Tibial artery (tissue), 4 donors: ENCODE data around the gene SERAC1.
A peak's percentile ranks its signal among the peaks of the same experiment; 100 is the strongest.
"Not testable (repeated sequence)": the region's sequence is repeated elsewhere in the genome, so short reads cannot be mapped to it uniquely, and the experiment has no call there.

Experiments used
- DNase-seq, 2 donors: peaks; one replicate each; pipeline ENCODE4 v3.0.0-alpha.2; 2019
- H3K27ac ChIP-seq, 2 donors: fragments of 200-600 bp; sonication (generic) in 1 of 2; 1 replicate in 1 of 2; 2 replicates in 1 of 2; pipeline ENCODE4 v1.5.1; 2018 to 2019; ENCODE audit warnings: mild to moderate bottlenecking in 1 of 2
- H3K27me3 ChIP-seq, 2 donors: fragments of 200-600 bp; sonication (generic) in 1 of 2; one replicate each; pipeline versions ENCODE4 v1.5.1 to v1.6.0; 2016 to 2019
- H3K36me3 ChIP-seq, 3 donors: fragments of 200-600 bp; sonication (generic) in 2 of 3; one replicate each; pipeline ENCODE4 v1.5.1; 2016 to 2019; ENCODE audit warnings: mild to moderate bottlenecking in 2 of 3
- H3K4me1 ChIP-seq, 4 donors: fragments of 200-600 bp; sonication (generic) in 2 of 4; 1 replicate in 3 of 4; 2 replicates in 1 of 4; pipeline ENCODE4 v1.5.1; 2016 to 2019
- H3K4me3 ChIP-seq, 2 donors: fragments of 200-600 bp; sonication (generic) in 1 of 2; 1 replicate in 1 of 2; 2 replicates in 1 of 2; pipeline ENCODE4 v1.5.1; 2018 to 2019; ENCODE audit warnings: mild to moderate bottlenecking in 2 of 2
- H3K9me3 ChIP-seq, 3 donors: fragments of 200-600 bp; sonication (generic) in 1 of 3; one replicate each; pipeline ENCODE4 v1.5.1; 2016 to 2019
- CTCF ChIP-seq, 2 experiments: fragments of 200-600 bp in 1 of 2; fragments of 450-650 bp in 1 of 2; IDR thresholded peaks; one replicate each; pipeline ENCODE4 v1.5.1; 2017 to 2019; ENCODE audit warnings: antibody characterized with exemption in 2 of 2, mild to moderate bottlenecking in 1 of 2, moderate library complexity in 1 of 2
- intact Hi-C: fragments of 100-400 bp; cut with DNase I; formaldehyde crosslinking; loops from one replicate; pipeline ENCODE4 v1.15.0; 2023; ENCODE audit warnings: low total_unique reads

The SERAC1 gene

GRCh38 chr6:158168040-158168289 lies at the start of gene SERAC1:
Gene SERAC1 (minus strand): TSS chr6:158168262. CDS start chr6:158158363, 9,899 bp downstream.
- no peak for TF ChIP-seq CTCF (IDR thresholded peaks at IDR 0.05)
- Histone ChIP-seq H3K9me3 (no peaks in the 10 kb centered on the region), H3K36me3 (no peaks in the 10 kb centered on the region), H3K4me3 (peak within 1 kb of the TSS; percentile 87 to 96), H3K4me1 (peaks cover 0 to 55% (median 22%) of the 10 kb centered on the region in 4 donors), H3K27ac (peak within 1 kb of the TSS; percentile 99), H3K27me3 (no peaks in the 10 kb centered on the region)
- no peak for DNase-seq
- intact Hi-C loops: no loop called here

GRCh38 chr6:158213925-158214674 lies 46.0 kb upstream of the SERAC1 start:
- DNase-seq: peak; percentile 61 to 71
- intact Hi-C loops: no loop called here

GRCh38 chr6:158211273-158212055 lies 43.4 kb upstream of the SERAC1 start:
- intact Hi-C loops: no loop called here
- no peak for DNase-seq
- Histone ChIP-seq H3K9me3 (no peaks in the 10 kb centered on the region), H3K27ac (no peak overlapping the region), H3K36me3 (no peaks in the 10 kb centered on the region), H3K27me3 (no peaks in the 10 kb centered on the region), H3K4me3 (no peak overlapping the region), H3K4me1 (no peaks in the 10 kb centered on the region)
- TF ChIP-seq CTCF (IDR thresholded peaks at IDR 0.05): no peak

More at GRCh38 chr6:158213925-158214674, 46.0 kb upstream of the SERAC1 start:
- TF ChIP-seq CTCF (IDR thresholded peaks at IDR 0.05): peak; percentile 59 to 60
- no peaks in the 10 kb centered on the region for H3K9me3 ChIP-seq
- H3K4me3 ChIP-seq: no peak overlapping the region
- H3K27me3 ChIP-seq: no peaks in the 10 kb centered on the region
- H3K36me3 ChIP-seq: no peaks in the 10 kb centered on the region
- H3K4me1 ChIP-seq: no peaks in the 10 kb centered on the region
- no peak overlapping the region for H3K27ac ChIP-seq

- intact Hi-C loops, H3K27me3 ChIP-seq, H3K9me3 ChIP-seq, H3K4me1 ChIP-seq, H3K4me3 ChIP-seq, H3K27ac ChIP-seq, H3K36me3 ChIP-seq, DNase-seq: not testable (repeated sequence)
Measured at GRCh38 chr6:158209582-158210333, 41.7 kb upstream of the SERAC1 start.

GRCh38 chr6:158208226-158209030 lies 40.4 kb upstream of the SERAC1 start:
- intact Hi-C loops, DNase-seq, H3K36me3 ChIP-seq, H3K4me3 ChIP-seq, H3K4me1 ChIP-seq, H3K27me3 ChIP-seq, H3K27ac ChIP-seq, H3K9me3 ChIP-seq: not testable (repeated sequence)

GRCh38 chr6:158207422-158207788 lies 39.3 kb upstream of the SERAC1 start:
- TF ChIP-seq CTCF (IDR thresholded peaks at IDR 0.05): no peak
- DNase-seq: no peak

More at GRCh38 chr6:158207422-158207788, 39.3 kb upstream of the SERAC1 start:
- Histone ChIP-seq H3K9me3 (no peaks in the 10 kb centered on the region), H3K4me3 (no peak overlapping the region), H3K4me1 (no peaks in the 10 kb centered on the region), H3K27ac (no peak overlapping the region), H3K27me3 (no peaks in the 10 kb centered on the region), H3K36me3 (no peaks in the 10 kb centered on the region)
- intact Hi-C loops: no loop called here
